ENCODE data around the gene NTRK2.

NTRK2 gene

DNA sequence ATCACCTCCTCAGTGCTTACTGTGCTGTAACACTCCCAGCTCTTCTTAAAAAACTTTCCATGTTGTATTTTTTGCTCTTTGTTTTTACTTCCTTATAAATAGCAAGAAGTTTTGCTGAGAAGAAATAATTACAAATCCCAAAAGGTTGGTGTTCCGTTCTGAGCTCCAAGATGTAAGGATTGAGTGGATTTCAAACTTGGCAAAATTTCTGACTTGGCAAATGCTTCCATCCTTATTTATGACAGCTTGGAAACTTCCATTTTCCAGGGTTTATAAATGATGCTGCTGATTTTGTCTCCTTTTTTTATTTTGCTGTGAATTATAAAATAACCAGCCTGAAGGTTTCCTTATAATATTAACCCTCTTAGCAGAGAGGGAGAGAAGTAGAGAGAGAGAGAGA is 151.9 kb downstream of the NTRK2 start:
- no peak for DNase-seq (ENCODE audit: low spot score in 2 of 2)
- Mint-ChIP-seq H3K27me3 (peaks cover 38% of the 10 kb centered on the region), H3K9me3 (no peaks in the 10 kb centered on the region), H3K4me3 (no peak overlapping the region), H3K27ac (ENCODE audit: low read depth) (no peak overlapping the region), H3K36me3 (ENCODE audit: insufficient read depth) (no peaks in the 10 kb centered on the region), H3K4me1 (no peaks in the 10 kb centered on the region)
- no peak for ATAC-seq (replicated peaks; ENCODE audit: extremely low read depth, poor library complexity, severe bottlenecking)

DNA sequence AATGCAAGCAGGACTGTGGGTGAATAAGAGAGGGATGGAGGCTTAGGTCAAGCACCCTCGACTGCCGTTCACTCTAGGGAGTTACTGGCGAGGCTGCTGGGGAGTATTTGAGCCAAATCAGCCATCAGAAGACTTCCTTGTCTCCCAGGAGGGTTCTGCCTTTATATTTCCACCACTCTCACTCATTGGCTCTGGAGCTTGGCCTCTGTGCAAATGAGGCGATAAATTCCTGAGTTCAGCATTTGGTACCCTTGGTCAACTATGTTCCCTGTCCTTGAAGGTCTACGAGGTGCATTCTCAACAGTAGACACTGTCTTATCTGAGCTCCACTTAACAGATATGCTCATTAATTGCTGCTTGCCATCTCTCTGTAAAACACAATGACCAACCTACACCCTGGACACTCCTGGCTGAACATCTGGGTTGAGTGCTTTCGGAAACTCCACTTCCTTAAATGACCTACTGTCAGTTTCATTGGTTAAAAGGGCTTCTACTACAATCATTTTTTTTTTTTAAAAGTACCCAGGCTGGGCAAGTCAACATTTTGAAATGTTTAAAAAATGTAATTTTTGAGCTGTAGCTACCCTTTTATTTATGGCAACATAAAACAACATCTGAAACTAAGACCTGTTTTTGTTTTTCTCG is 153.2 kb downstream of the NTRK2 start:
- ATAC-seq (replicated peaks; ENCODE audit: extremely low read depth, poor library complexity, severe bottlenecking) (no peak), DNase-seq (ENCODE audit: low spot score in 2 of 2) (no peak)
- Mint-ChIP-seq H3K27ac (ENCODE audit: low read depth) (no peak overlapping the region), H3K4me1 (no peaks in the 10 kb centered on the region), H3K4me3 (no peak overlapping the region), H3K27me3 (peaks cover 38% of the 10 kb centered on the region), H3K9me3 (no peaks in the 10 kb centered on the region), H3K36me3 (ENCODE audit: insufficient read depth) (no peaks in the 10 kb centered on the region)

DNA sequence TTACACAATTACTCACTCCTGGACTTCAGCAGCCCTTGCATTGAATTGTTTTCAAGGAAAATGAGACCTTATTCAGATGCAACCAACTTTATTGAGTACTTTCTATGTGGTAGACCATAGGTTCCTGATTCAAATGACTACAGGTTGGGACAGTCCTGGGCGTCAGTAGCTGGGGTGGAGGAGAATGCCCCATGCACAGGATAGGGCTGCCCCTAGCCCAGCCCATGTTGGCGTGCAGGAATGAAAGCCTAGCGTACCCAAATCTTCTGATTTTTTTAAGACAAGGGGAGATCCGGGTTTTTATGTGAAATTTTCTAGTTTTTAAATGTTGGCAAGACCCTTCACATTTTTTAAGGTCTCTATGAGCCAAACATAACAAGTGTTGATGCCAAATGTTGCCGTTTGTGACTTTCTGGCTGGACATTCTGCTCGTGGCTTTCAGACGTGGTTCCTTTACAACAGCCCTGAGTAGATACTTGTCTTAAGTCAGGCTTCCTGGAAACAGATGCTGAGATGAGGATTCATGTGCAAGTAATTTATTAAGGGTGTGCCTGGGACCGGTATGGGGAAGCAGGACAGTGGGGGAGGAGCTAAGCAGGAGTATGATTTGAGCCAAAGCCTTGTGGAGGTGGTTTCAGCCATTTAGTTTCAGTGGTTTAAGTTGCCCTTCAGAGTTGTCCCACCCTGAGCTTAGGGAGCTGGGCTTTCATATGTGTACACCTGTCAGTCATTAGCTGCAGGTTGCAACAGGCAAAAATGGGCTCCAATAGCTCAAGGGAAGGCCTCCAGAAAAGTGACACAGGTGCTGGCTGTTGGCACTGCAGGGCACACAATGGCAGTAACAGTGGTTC is 154.1 kb downstream of the NTRK2 start:
- ATAC-seq (replicated peaks; ENCODE audit: extremely low read depth, poor library complexity, severe bottlenecking) = no peak
- H3K4me1 Mint-ChIP-seq = no peaks in the 10 kb centered on the region
- DNase-seq (ENCODE audit: low spot score in 2 of 2) = no peak
- peaks cover 38% of the 10 kb centered on the region for H3K27me3 Mint-ChIP-seq
- no peak overlapping the region for H3K27ac Mint-ChIP-seq (ENCODE audit: low read depth)
- H3K4me3 Mint-ChIP-seq = no peak overlapping the region
- H3K36me3 Mint-ChIP-seq (ENCODE audit: insufficient read depth) = no peaks in the 10 kb centered on the region
- no peaks in the 10 kb centered on the region for H3K9me3 Mint-ChIP-seq

DNA sequence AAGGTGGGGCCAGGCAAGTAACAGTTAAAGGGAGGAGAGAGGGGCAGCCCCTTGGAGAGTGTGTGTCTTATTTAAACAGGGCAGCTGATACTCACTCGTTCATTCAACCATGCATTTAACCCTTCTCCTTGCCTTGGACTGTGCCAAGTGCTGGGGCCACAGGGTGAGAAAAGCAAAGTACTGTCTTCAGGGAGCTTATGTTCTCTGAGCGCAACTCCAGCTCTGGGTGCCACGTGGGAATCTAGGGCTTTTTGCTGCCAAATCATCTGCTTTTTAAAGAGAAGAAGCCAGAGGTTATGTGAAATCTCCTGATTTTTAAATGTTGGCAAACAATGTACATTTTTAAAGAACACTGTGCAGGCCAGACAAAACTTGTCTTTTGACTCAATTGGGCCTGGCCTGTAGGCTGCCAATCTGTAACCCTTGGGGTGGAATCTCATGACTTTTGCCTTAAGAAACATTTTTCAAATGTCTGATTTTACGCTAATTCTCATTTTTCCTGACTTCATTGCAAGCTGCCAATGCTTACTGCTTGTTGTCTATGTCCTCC is 157.8 kb downstream of the NTRK2 start:
- no peak for DNase-seq (ENCODE audit: low spot score in 2 of 2)
- H3K9me3 Mint-ChIP-seq = no peaks in the 10 kb centered on the region
- no peaks in the 10 kb centered on the region for H3K36me3 Mint-ChIP-seq (ENCODE audit: insufficient read depth)
- peaks cover 40% of the 10 kb centered on the region for H3K27me3 Mint-ChIP-seq
- no peaks in the 10 kb centered on the region for H3K4me1 Mint-ChIP-seq
- ATAC-seq (replicated peaks; ENCODE audit: extremely low read depth, poor library complexity, severe bottlenecking) = no peak
- no peak overlapping the region for H3K27ac Mint-ChIP-seq (ENCODE audit: low read depth)
- H3K4me3 Mint-ChIP-seq = no peak overlapping the region

DNA sequence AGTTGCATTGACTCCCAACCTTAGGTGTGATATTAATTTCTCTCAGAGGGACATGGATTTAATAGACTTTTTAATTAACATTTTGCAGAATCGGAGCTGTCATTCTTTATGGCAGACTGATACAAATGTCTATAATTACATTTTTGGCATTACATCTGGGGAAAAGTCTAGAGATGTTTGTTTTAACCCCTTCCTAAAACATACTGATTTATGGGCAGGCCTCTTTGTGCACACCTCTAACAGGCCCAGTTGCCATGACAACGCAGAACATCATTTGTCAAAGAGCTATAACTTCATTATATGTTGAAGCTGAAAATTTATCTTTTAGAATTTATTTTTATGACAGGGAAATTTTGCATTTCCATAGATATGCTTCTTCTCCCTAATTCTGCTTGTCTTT is 158.5 kb downstream of the NTRK2 start:
- Mint-ChIP-seq H3K4me3 (no peak overlapping the region), H3K27me3 (peaks cover 44% of the 10 kb centered on the region), H3K27ac (ENCODE audit: low read depth) (no peak overlapping the region), H3K9me3 (no peaks in the 10 kb centered on the region), H3K4me1 (no peaks in the 10 kb centered on the region), H3K36me3 (ENCODE audit: insufficient read depth) (no peaks in the 10 kb centered on the region)
- no peak for ATAC-seq (replicated peaks; ENCODE audit: extremely low read depth, poor library complexity, severe bottlenecking)
- no peak for DNase-seq (ENCODE audit: low spot score in 2 of 2)

DNA sequence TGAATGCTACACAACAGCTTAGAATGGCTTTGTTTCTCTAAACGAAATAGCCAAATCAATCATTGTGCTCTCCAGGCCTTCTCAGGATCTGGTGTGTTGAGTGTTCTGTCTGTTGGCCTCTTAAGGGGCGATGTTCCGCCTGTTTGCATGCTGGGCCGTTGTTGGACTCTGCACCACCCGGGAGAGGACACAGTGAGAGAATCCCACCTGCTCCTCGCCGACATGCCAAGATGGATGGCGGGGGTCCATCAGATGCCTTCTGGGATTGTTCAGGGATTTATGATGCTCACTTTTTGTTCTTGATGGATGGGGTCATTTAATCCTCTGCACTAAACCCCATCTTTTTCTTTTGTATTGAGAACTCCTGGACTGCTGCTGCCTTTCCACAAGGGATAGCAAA is 159.9 kb downstream of the NTRK2 start:
- Mint-ChIP-seq H3K36me3 (ENCODE audit: insufficient read depth) (no peaks in the 10 kb centered on the region), H3K4me3 (no peak overlapping the region), H3K4me1 (no peaks in the 10 kb centered on the region), H3K9me3 (no peaks in the 10 kb centered on the region), H3K27me3 (peaks cover 40% of the 10 kb centered on the region), H3K27ac (ENCODE audit: low read depth) (no peak overlapping the region)
- no peak for DNase-seq (ENCODE audit: low spot score in 2 of 2)
- ATAC-seq (replicated peaks; ENCODE audit: extremely low read depth, poor library complexity, severe bottlenecking) = no peak

DNA sequence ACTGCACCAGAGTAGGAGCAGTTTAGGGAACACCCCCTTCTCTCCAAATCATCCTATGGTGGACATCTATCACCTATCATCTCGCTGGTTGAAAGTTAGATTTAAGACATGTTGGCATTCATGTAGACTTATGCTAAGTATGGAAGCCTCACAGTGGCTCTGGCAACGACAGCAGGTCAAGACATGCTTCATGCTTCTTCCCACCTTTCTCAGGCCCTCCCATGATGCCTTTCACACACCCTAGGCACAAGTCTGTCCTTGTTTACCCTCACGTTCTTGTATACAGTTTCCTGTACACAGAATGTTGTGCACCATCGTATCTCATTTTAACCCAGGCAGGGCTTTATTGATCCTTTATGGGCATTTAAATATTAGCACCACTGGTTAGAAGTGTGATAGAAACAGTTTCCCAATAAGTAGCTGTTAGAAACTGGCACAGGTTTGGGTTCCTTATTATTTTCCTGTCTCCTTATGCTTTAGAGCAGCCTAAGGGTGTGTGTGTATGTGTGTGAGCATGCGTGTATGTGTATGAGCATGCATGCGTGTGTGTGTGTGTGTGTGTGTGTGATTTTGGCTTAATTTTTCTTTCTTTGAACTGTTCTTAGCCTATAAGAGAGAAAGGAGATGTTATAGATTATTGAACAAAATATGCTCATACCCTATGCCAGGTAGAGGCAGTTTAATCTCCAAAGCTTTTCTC is 160.6 kb downstream of the NTRK2 start:
- Mint-ChIP-seq H3K27ac (ENCODE audit: low read depth) (no peak overlapping the region), H3K4me3 (no peak overlapping the region), H3K27me3 (peaks cover 34% of the 10 kb centered on the region), H3K4me1 (no peaks in the 10 kb centered on the region), H3K36me3 (ENCODE audit: insufficient read depth) (no peaks in the 10 kb centered on the region), H3K9me3 (no peaks in the 10 kb centered on the region)
- DNase-seq (ENCODE audit: low spot score in 2 of 2) (no peak), ATAC-seq (replicated peaks; ENCODE audit: extremely low read depth, poor library complexity, severe bottlenecking) (no peak)

DNA sequence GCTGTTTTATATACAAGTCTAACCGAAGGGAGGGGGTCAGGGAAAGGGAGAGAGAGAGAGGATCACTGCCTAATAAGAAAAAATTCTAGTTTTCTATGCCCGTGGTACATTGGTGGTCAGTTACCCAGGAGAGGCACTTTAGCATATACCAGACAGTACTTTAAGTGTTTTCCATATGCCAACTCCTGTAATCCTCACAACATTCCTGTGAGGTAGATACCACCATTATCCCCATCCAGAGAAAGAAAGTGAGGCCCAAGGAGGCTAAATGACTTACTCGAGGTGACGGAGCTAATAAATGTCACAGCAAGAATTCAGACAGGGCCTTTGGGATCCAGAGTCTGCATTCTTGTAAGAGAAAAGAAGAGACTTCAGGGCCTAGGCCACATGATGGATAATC is 161.8 kb downstream of the NTRK2 start:
- ATAC-seq (replicated peaks; ENCODE audit: extremely low read depth, poor library complexity, severe bottlenecking) (no peak), DNase-seq (ENCODE audit: low spot score in 2 of 2) (no peak)
- Mint-ChIP-seq H3K4me1 (no peaks in the 10 kb centered on the region), H3K27ac (ENCODE audit: low read depth) (no peak overlapping the region), H3K4me3 (no peak overlapping the region), H3K27me3 (peaks cover 31% of the 10 kb centered on the region), H3K36me3 (ENCODE audit: insufficient read depth) (no peaks in the 10 kb centered on the region), H3K9me3 (no peaks in the 10 kb centered on the region)

DNA sequence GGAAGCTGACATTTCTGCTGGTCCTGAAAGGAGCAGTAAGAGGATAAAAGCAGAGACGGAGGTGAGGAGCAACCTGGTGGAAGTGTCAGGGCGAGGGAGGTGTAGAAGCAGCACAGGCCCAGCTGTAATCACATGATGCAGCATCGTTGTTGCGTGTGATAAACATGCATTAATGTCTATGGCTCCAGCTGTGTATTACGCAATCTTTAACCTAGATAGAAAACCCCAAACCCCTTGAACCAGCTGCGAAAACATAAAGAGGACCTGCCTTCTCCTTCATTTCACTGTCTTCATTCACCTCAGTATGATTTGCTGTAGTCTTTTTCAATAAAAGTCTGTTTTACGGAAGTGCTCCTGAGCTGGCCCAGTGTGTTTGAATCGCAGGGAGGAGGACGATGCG is 162.9 kb downstream of the NTRK2 start:
- H3K4me3 Mint-ChIP-seq = no peak overlapping the region
- ATAC-seq (replicated peaks; ENCODE audit: extremely low read depth, poor library complexity, severe bottlenecking) (no peak), DNase-seq (ENCODE audit: low spot score in 2 of 2) (no peak)
- H3K36me3 Mint-ChIP-seq (ENCODE audit: insufficient read depth) = no peaks in the 10 kb centered on the region
- no peak overlapping the region for H3K27ac Mint-ChIP-seq (ENCODE audit: low read depth)
- peaks cover 31% of the 10 kb centered on the region for H3K27me3 Mint-ChIP-seq
- no peaks in the 10 kb centered on the region for H3K4me1 Mint-ChIP-seq
- no peaks in the 10 kb centered on the region for H3K9me3 Mint-ChIP-seq

DNA sequence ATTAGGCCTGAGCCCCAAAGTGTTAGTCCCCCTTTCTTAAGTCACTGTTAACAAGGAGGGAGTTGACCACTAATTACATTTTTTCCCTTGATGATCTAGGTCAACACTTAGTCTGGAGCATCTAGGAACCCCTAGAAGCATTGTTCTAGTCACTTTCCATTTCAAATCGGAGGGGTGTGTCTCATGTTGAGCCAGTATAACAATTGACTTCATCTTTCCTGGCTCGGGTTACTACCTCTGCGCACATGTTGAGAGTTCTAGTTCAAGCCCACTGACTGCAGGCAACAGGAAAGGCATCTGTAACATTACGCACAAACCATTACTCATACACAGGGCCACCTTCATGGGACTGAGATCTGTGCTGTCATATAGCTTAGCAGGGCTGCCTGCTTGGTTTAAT is 164.9 kb downstream of the NTRK2 start:
- Mint-ChIP-seq H3K4me1 (no peaks in the 10 kb centered on the region), H3K9me3 (no peaks in the 10 kb centered on the region), H3K27me3 (peaks cover 31% of the 10 kb centered on the region), H3K36me3 (ENCODE audit: insufficient read depth) (no peaks in the 10 kb centered on the region), H3K27ac (ENCODE audit: low read depth) (no peak overlapping the region), H3K4me3 (no peak overlapping the region)
- DNase-seq (ENCODE audit: low spot score in 2 of 2) (no peak), ATAC-seq (replicated peaks; ENCODE audit: extremely low read depth, poor library complexity, severe bottlenecking) (no peak)

DNA sequence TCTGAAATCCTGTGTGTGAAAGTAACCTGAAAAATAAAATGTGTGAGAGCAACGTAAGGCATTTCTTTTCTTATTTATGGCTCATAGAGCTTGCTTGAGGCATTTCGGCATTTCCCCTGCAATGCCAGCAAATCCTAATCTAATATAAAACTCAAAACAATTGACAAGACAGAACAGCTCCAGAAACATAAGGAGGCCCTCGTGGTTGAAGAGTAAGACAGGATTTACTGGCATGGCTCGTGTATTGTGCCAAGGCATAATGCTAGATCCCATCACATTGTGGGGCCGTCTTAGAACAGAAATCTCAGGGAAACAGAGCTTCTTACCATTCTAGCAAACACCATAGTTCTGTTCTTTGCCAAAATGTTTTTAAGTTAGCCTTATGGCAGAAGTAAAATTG is 166.2 kb downstream of the NTRK2 start:
- Mint-ChIP-seq H3K4me3 (no peak overlapping the region), H3K27ac (ENCODE audit: low read depth) (no peak overlapping the region), H3K27me3 (peaks cover 34% of the 10 kb centered on the region), H3K4me1 (no peaks in the 10 kb centered on the region), H3K36me3 (ENCODE audit: insufficient read depth) (no peaks in the 10 kb centered on the region), H3K9me3 (no peaks in the 10 kb centered on the region)
- ATAC-seq (replicated peaks; ENCODE audit: extremely low read depth, poor library complexity, severe bottlenecking) (no peak), DNase-seq (ENCODE audit: low spot score in 2 of 2) (no peak)

DNA sequence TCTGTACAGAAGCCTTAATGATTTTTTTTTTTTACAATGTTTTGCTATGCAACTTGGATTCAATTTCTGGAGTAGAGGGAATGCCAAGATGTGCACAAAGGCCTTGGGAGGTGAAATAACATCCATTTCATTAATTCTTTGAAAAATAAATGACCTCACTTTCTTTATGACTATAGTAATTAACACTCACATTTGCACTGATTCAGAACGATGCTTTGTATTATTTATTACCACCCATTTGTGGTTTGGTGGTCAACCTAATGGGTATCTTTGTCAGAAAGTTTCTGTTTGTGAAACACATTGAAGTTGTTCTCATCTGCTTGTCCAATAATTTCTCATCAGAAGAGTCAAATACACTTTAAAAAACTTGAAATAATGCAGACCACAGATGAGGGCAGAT is 169.3 kb downstream of the NTRK2 start:
- H3K27me3 Mint-ChIP-seq = peaks cover 19% of the 10 kb centered on the region
- H3K4me3 Mint-ChIP-seq = no peak overlapping the region
- no peak overlapping the region for H3K27ac Mint-ChIP-seq (ENCODE audit: low read depth)
- ATAC-seq (replicated peaks; ENCODE audit: extremely low read depth, poor library complexity, severe bottlenecking) (no peak), DNase-seq (ENCODE audit: low spot score in 2 of 2) (no peak)
- no peaks in the 10 kb centered on the region for H3K36me3 Mint-ChIP-seq (ENCODE audit: insufficient read depth)
- H3K4me1 Mint-ChIP-seq = no peaks in the 10 kb centered on the region
- H3K9me3 Mint-ChIP-seq = no peaks in the 10 kb centered on the region

All from central memory CD8-positive, alpha-beta T cell (primary cell).